Measurements from ENCODE around the gene SLC16A2.
A peak's percentile ranks its signal among the peaks of the same experiment; 100 is the strongest.
"Not testable (repeated sequence)": the region's sequence is repeated elsewhere in the genome, so short reads cannot be mapped to it uniquely, and the experiment has no call there.

The SLC16A2 gene

GRCh38 chrX:74448669-74449068 is 27.4 kb downstream of the SLC16A2 start:
- DNase-seq, result no peak

- peak in 1 of 2 experiments; percentile 50 for DNase-seq
Measured at GRCh38 chrX:74449322-74449936, 28.1 kb downstream of the SLC16A2 start.

- DNase-seq, result no peak
Measured at GRCh38 chrX:74449937-74450330, 28.6 kb downstream of the SLC16A2 start.

- DNase-seq, result no peak
Measured at GRCh38 chrX:74450803-74451449, 29.6 kb downstream of the SLC16A2 start.

- DNase-seq, result no peak
Measured at GRCh38 chrX:74451450-74452198, 30.3 kb downstream of the SLC16A2 start.

- no peak for DNase-seq
Measured at GRCh38 chrX:74452199-74452481, 30.8 kb downstream of the SLC16A2 start.

GRCh38 chrX:74453178-74453577 is 31.9 kb downstream of the SLC16A2 start:
- DNase-seq, result no peak

- not testable (repeated sequence) for DNase-seq
Measured at GRCh38 chrX:74454233-74454632, 32.9 kb downstream of the SLC16A2 start.

- no peak for DNase-seq
Measured at GRCh38 chrX:74458736-74459135, 37.4 kb downstream of the SLC16A2 start.

GRCh38 chrX:74461384-74461783 is 40.1 kb downstream of the SLC16A2 start:
- DNase-seq, result no peak

- no peak for DNase-seq
Measured at GRCh38 chrX:74464722-74465121, 43.4 kb downstream of the SLC16A2 start.

- DNase-seq, result no peak
Measured at GRCh38 chrX:74465424-74465823, 44.1 kb downstream of the SLC16A2 start.

- no peak for DNase-seq
Measured at GRCh38 chrX:74467656-74468055, 46.4 kb downstream of the SLC16A2 start.

- not testable (repeated sequence) for DNase-seq
Measured at GRCh38 chrX:74473116-74473515, 51.8 kb downstream of the SLC16A2 start.

GRCh38 chrX:74490247-74490646 is 69.0 kb downstream of the SLC16A2 start:
- no peak for DNase-seq

- peak; percentile 98 to 99 for DNase-seq
Measured at GRCh38 chrX:74492720-74493201, 71.5 kb downstream of the SLC16A2 start.

- DNase-seq, result peak; percentile 76 to 86
Measured at GRCh38 chrX:74493806-74494205, 72.5 kb downstream of the SLC16A2 start.

GRCh38 chrX:74498924-74499323 is 77.6 kb downstream of the SLC16A2 start:
- no peak for DNase-seq

- DNase-seq, result no peak
Measured at GRCh38 chrX:74500067-74500466, 78.8 kb downstream of the SLC16A2 start.

- no peak for DNase-seq
Measured at GRCh38 chrX:74500555-74500954, 79.3 kb downstream of the SLC16A2 start.

- peak; percentile 83 to 95 for DNase-seq
Measured at GRCh38 chrX:74505437-74505836, 84.1 kb downstream of the SLC16A2 start.

- no peak for DNase-seq
Measured at GRCh38 chrX:74506317-74507115, 85.2 kb downstream of the SLC16A2 start.

GRCh38 chrX:74507191-74507590 is 85.9 kb downstream of the SLC16A2 start:
- DNase-seq, result no peak

Data from NCI-H524 (cell line).